CD4-positive, alpha-beta T cell treated with Interleukin-12 subunit alpha and Interleukin-12 subunit beta, for 1 hour (primary cell): ENCODE data around the gene KRT5.
A peak's percentile ranks its signal among the peaks of the same experiment; 100 is the strongest.

Source experiments
- DNase-seq: peaks from one replicate; pipeline ENCODE4 v3.0.0-alpha.2; 2020

Gene KRT5

DNA sequence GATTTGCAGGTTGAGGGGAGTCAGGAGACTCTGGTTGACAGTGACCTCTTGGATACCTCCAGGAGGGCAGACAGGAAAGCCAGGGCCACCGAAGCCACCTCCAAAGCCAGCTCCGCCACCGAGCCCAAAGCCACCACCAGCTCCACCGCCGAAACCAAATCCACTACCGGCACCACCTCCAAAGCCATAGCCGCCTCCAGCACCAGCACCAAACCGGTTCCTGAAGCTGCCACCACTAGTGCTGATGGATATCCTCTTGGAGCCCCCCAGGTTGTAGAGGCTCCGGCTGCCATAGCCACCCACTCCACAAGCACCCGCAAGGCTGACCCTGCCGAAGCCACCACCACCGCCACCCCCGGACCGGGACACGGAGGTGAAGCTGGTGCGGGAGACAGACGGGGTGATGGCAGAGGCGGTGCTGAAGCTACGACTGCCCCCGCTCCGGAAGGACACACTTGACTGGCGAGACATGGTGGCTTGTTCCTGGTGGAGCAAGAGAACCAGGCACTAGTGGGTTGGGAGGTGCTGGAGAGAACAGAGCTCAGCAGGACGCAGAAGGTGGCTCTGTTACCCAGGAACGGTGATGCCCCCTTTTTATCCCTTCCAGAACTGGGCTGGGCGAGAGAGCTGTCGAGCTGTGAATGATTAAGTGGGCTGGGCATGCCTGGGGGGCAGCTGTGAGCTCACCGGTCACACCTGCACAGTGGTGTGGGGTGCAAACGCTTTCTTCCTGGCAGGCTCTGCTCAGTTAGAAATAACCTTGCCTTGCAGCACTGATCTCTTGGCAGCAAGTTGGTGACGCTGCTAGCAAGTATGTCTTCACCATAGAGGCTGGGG lies at the start of gene KRT5:
Gene KRT5, minus strand, starts transcription at position 569 of the 837 bp plus-strand sequence. Its CDS starts 98 bp downstream, at position 471.
- no peak for DNase-seq

DNA sequence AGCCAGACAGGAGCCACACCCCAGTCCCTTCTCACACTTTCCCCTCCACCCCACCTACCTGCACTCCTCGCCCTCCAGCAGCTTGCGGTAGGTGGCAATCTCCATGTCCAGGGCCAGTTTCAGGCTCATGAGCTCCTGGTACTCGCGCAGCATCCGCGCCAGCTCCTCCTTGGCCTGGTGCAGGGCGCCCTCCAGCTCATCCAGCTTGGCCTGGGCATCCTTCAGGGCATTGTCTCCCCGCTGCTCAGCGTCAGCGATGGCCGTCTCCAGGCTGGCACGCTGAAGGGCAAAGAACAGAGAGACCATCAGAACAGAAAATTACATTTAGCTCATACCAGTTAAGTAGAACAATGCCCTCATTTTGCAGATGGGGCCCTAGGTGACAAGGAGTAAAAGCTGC lies 47.9 kb upstream of the KRT5 start:
- DNase-seq: no peak

DNA sequence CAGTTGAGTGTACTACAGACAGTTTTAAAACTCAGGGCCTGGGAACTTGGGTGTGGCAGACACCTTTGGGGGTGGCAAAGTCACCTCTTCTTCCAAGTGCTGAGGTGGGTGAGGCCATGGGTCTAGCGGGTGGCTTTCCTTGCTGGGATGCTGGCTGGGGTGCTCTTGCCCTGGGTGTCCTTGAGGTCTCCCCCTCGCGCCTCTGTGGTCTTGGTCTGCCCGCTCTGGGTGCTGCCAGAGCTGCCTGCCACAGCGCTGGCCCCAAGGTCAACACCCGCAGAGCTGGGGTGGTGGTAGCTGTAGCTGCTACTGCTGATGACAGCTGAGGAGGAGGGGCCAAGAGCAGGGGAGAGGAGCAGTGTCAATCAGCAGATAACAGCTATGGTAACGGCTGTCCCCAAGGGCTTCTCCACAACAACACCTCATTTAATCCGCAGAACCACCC lies 46.7 kb upstream of the KRT5 start:
- peak; percentile 75 for DNase-seq

DNA sequence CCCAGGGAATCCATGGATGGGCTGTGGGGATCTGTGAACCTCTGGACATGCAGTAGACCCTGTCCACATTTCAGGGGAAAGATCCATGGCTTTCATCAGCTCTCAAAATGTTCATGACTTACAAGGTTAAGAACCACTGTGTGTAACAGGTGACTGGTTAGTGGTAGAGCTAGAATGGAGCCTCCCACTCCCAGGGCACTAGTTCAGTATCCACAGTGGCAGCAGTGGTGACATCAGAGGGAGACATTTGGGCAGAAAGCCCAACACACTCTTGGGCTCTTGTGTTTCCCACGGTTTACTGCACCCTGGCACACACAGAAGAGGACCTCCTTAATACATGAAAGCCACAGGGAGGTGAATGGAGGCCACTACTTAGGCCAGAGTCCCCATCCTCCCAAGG lies 44.4 kb upstream of the KRT5 start:
- no peak for DNase-seq

DNA sequence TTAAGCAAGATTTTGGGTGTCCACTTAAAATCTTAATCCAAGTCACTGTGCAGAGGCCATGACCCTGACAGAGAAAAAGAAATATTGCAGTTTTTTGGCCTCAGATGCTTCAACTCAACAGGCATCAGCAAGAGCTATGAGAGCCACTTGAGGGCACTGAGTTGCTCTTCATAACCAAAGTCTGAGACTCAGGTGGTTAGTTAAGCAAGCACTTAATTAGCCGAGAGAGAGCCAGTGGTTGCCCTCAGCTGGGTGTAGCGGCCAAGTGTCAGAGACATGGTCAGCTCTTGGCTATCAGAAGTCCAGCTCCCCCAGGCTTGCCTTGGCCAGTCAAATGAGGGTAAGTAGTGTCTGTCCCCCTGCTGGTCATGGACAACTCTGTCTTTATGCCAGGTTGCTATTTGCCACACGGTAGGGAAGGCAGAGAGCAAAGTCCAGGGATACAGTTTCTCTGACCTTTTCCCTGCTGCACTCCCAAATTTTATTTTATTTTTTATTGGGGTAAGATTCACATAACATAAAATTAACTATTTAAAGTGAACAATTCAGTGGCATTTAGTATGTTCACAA lies 41.8 kb upstream of the KRT5 start:
- DNase-seq: no peak

DNA sequence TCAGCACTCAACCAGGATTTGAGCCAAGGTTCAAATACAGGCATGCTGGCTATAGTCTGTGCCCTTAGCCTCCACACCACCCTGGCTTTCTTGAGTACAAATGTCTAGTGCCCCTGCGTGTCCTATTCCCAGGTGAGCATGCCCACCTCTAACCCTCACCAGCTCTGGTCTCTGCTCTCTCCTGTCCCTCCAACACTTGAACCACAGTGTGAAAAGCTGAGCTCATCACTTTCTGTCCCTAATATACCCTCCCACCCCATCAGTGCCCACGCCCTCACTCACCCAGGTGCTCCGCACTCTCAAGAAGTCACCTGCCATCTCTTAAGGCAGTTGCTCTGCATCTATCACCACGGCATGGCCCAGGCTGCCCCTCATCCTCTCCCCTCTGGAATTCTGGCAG lies 39.8 kb upstream of the KRT5 start:
- no peak for DNase-seq

DNA sequence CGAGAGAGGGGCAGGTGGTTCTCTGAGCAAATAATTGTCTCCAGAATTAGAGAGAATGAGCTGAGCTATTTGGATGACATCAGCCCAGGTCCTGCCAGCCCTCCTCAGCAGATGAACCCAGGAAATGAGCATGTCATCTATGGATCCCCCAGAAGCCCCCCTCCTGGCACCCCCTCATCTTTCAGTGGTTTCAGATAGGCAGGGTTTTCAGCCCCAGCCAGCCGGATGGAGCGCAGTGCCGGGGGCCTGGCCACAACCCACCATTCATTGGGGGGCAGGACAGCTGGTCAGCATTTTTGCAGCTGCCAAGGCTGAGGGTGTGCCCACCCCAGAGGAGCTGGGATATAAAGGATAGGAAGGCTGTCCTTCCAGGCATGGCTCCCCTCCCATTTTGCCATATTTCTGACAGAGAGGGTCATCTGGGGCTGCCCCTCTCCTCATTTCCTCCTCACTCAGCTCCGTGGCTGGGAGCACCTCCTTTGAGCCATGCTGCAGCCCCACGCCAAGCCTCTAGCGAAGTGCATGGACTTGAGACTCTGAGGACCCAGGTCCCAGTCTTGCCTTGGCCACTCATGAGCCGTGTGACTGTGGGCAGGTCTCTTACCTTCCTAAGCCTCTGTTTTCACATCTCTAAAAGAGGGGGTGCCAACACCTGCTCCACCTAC lies 38.7 kb upstream of the KRT5 start:
- DNase-seq: no peak

DNA sequence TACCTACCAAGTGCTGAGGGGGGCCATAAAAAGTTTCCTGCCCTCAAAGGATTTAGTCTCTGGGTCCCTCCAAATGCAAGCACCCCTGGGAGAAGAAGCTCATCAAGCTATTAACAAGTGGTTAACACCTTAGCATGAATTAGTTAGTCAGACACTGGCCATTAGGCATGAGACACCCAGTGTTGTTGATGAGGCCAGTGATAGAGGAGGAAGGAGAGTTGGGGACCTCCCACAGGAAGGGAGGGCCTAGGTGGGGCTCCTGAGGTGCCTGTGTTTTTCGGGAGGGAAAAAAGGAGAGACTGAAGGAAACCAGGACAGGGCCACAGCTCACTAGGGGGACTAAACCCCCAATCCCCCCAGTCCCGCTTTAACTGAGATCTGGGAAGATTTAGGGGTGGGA lies 37.3 kb upstream of the KRT5 start:
- no peak for DNase-seq

DNA sequence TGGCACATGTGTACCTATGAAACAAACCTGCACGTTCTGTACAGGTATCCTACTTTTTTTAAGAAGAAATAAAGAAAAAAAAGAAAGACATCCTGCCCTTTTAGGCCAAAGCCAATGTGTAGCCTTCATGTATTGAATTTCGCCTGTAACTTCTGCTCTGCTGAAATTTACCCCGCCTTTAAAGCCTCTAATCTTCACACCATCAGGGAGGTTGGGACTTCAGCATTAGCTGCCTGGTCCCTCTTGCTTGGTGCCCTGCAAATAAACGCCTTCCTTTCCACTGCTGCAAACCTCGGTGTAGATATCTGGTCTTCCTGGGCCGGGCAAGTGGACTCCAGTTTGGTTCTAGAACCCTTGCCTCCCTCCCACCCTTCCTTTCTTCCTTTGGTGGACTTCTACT lies 35.4 kb upstream of the KRT5 start:
- DNase-seq: peak; percentile 39

DNA sequence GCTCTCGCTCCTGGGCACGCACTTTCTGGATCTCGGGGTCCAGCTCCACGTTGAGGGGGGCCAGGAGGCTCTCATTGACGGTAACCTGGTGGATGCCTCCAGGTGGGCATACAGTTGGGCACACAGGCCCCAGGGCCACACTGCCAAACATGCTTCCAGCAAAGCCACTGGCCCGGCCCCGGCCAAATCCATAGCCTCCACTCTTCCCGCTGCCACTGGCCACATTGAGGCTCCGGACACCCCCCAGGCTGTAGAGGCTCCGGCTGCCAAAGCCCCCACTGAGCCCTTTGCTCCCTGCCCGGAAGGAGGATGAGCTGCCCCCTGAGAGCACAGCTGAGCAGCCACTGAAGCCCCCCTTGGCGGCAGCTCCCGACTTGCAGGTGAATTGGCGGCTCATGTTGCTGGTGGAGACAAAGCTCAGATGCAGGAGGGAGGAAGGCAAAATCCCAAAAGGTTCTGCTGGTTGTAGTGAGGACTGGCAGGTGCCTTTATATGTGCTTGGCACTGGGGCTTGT lies 32.5 kb upstream of the KRT5 start, which contains the start of gene KRT71:
Gene KRT71, minus strand, starts transcription at position 465 of the 515 bp plus-strand sequence. Its CDS starts 68 bp downstream, at position 397.
- no peak for DNase-seq

DNA sequence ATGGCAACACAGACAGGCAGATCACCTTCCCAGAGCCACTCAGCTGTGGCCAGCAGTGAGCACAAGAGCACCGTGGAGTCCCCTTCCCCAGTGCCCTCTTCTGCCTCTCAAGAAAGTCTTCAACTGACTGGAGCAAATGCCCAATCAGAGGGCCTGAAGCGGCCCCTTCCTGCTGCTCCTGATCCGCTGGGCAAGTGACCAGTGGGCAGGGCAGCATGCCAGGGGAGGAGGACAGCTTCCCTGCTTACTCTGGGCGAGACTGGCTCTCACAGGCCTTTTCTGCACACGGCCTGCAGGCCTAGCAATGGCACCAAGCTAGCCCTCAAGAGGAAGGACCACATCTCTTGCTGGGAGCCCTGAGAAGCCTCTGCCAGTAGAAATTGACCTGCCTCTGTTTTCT lies 31.9 kb upstream of the KRT5 start:
- no peak for DNase-seq

DNA sequence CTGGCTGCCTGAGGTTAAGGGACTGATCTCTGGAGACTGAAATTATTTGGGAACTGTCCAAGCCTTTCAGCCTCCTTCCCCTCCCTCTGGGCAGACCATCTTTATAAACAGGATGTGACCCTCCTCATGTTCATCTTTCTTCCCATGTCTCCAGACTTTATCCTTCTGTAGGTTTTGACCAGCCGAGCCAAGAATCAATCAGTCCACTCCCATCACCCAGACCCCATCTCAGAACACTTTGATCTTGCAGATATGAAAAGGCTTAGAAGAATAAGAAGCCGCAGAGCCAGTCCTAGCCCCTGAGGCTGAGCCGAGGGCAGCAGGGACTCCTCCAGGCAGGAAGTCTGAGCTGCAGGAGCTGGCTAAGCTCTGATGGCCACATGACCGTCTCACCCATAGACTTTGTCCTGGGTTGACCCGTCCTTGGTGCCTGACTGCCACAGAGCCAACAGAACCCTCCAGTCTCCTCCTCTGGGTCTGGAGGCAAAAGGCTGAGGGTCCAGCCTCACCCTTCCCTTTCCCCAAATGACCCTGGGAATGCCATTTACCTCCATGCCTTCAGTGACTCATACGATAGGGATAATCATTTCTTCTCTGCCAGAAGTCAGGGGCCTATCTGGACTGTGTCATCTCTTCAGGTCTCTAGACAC lies 31.1 kb upstream of the KRT5 start:
- DNase-seq: no peak

DNA sequence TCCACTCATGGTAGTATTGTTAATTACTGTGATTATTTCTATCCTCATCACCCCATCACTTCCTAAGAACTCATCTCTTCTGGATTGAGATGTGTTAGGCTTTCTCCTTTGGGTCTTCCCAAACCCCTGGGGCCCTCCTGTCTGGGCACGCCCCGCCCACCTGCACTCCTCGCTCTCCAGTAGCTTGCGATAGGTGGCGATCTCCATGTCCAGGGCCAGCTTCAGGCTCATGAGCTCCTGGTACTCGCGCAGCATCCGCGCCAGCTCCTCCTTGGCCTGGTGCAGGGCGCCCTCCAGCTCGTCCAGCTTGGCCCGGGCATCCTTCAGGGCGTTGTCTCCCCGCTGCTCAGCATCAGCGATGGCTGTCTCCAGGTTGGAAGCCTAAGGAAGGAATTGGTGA lies 25.9 kb upstream of the KRT5 start:
- DNase-seq: no peak

DNA sequence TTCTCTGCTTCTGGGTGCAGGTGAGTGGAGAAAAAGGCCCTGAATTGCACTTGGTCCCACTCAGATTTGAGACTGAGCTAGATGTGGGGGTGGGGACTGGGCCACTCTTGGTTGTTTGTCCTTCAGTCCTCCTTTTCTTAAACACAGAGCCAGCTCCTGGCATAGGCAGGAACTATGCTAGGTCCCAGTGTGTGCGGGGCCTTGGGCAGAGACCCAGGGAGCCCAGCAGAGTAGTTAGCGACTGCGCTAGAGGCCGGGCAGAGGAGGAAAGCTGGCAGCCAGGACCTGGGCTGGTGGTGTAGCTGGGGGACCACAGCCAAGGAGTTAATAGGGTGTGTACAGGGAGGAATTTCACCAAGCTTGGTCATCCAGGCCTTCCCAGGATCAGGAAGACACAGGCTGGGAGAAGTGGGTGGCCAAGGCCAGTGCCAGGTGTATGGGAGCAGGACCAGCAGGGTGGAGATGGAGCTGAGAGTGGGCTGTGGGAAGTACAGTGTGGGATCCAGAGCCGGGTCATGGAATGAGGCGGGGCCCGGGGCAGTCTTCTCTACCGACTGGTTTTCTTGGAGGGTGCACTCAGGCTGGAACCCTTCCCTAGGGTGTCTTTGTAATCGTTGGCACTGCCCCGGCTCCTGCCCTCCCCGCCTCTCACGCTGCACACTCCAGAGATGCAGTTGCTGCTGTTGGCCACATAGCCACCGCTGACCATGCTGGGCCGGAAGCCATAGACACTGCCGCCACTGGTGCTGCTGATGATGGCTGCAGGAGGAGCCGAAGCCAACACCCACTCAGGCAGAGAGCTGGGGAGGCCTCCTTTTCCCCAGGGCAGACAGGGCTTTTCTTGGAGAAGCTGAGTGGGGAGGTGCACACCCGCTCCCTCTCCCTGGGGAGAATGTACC lies 24.0 kb upstream of the KRT5 start:
- DNase-seq: no peak

DNA sequence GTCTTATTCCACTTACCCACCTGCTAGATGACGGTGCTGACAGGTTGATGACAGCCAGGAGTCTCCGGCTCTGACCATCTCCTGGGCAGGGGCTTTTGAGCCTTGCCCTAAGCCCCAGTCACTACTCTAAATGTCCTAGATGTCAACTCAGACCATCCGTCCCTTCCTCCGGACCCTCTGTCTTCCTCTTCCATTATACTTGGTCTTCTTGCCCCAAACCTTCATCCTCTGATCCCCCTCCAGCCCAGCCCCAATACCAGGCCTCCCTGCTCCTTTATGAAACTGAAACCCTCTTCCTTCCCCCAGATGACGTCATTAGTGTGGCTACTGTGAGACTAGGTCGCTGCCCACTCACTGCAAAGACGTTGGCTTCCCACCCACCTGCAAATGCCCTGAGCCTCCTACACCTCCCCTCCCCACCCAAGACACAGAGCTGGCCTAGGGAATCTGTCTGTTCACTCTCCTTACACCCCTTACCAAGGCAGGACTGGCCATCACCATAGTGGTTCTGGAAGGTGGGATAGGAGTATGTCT lies 22.7 kb upstream of the KRT5 start:
- DNase-seq: no peak

DNA sequence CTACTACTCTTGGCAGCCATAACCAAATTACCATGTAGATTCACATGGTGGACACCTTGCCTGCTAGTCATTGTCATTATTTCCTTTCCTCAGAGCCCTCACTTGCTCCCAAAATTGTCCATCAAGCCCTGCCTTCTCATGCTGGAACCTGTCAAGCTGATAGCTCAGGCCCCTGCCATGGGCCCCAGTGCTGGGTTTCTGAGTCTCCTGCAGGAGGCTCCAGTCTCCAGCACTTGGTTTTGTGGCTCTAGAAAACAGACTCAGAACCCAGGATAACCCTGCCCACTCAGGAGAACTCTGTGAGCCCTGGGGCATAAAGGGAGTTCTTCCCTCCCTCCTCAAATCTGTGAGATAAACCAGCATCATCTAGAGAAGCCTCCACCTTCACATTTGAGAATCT lies 22.0 kb upstream of the KRT5 start:
- no peak for DNase-seq

DNA sequence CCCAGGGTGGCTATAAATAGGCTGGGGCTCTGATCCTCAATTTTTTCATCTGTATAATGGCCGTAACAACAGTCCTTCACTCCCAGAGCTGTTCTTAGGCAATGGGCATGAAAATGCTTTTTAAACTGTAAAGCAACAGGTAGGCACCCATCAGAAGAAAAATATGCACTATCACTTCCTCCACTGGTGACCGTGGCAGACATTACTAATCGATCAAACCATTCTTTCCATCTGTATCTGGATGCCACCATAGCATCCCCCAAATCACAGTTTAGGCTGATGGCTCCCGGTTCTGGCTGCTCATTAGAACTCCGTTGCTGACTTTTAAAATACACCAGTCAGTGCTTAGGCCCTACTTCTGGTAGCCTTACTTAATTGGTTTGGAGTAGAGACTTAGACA lies 21.5 kb upstream of the KRT5 start:
- DNase-seq: no peak

DNA sequence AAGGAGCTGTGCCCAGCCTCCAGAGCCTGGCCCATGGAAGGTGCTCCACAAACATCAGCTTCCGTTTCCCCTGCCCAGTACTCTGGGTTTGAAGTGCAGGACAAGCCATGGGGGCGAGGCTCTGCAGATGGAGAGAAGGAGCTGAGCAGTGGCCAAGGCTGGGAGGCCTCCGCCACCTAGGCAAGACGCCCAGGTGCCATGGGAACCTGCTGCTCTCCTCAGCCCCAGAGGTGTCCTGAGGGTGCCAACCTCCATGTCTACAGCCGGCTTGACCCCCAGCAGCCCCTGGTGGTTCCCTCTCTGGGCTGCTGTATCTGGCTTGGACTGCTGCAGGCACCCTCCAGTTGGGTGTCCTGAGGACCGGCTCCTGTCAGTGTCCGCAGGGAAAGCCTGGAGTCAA lies 20.3 kb upstream of the KRT5 start:
- no peak for DNase-seq

DNA sequence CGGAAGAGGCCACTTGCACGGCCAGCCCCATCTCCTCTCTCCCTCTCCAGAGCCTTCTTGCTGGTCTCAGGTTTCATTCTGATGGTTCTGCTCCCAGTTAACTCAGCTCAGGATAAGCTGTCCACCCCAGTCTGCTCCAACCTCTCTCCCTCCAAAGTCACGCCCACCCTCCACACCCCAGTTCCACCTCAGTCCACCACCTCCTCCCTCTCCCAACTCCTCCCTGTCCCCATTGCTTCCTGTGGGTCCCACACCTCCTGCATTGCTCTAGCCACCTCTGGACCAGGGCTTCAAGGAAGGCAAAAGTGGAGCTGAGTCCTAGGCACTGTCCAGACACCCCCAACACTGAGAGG lies 19.6 kb upstream of the KRT5 start:
- no peak for DNase-seq

DNA sequence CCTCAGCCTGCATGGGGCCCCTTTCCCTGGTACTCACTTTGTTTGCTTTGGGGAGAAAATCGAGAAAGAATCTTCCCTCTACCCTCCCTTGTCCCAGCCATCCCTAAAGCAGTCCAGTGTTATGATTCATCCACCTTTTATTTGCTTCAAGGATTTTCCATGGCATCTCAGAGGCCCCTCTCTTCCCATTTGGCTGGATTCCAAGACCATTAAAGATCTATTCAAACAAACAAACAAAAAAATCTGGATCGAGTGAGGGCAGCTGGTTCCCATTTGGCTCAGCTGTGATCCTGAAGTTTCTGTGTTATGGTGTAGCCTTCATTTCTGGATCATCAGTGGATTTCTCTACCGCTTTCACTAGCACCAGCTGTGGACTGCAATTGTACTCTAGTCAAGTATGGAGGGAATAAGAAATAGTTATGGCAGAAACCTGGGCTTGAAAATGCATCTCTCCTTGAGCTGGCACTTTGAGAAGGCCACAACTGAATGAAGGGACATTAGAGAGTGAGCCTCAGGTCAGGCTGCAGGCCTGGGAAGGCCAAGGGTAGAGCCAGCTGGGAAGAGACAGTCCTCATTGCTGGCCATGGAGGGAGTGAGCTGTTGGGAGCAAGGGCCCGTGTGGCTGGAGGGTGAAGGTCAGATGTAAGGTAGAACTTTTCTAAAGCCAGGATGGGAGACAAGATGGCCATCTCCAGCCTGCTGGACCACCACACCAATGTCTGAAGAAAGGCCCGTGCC lies 19.1 kb upstream of the KRT5 start:
- no peak for DNase-seq

DNA sequence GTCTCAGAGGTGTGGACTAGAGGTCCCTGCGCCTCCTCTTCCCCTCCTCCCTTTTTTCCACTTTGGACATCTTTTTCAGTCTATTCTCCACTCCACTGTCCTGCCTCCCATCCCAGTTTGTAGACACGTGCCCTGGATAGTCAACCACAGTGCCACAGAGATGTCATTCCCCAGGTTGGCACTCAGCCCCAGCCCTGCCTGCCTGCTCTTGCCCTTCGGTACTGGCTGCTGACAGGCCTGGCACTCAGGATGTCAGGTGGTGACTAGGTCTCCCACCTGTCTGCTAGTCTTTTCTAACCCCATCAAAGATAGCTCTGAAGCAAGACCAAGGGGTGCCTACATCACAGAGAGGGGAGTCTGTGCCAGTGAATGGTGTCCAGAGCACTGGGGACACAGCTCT lies 16.9 kb upstream of the KRT5 start:
- no peak for DNase-seq
